ENCODE measurements around the gene KLK6. TPM values are rescaled to one million over a fixed set of nuclear protein-coding genes. Genes with fewer than 3 reads are reported as not detected.
A peak's percentile ranks its signal among the peaks of the same experiment; 100 is the strongest.

Gene KLK6
- total RNA-seq, 1 experiment from 2014 or later, result 75.0 TPM

DNA sequence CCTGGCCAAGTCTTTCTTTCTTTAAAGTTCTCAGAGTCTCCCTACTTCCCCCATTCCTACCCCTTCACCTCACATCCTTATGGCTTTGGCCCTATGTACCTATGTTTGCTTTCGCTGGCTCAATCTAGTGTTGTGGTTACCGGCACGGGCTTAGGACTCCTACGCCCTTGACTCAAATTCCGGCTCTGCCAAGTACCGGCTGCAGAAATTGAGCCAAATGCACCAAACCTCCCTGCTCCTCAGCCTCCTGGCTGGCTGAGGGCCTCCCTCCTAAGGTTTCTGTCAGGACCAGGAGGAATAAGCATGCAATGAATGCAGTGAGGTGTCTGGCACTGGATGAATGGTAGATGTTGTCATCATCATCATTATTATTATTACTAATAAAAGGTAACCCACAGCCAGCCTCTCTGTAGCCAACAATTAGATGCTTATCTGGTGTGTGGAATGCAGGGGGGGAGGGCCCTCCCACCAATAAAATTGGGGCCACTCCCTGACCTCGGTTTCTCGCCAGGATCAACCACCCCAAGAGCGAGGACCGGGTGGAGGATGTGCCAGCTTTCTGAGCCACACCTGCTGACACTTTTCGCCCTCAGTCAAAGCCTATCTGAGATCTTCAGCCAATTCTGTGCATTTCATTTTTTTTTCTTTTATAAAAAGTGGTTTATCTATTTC, 37.2 kb downstream of the KLK6 start:
- POLR2A ChIA-PET (ENCODE audit: unreplicated experiment), result interaction anchor here (0.6 kb wide), 1 partner anchor 85 kb away, joined by 3 read pairs; no protein-coding TSS in a partner anchor
- CTCF ChIA-PET, result interaction anchor here (0.6 to 1.9 kb wide), 2 partner anchors 85 kb away, joined by 3 to 18 read pairs; no protein-coding TSS in a partner anchor

DNA sequence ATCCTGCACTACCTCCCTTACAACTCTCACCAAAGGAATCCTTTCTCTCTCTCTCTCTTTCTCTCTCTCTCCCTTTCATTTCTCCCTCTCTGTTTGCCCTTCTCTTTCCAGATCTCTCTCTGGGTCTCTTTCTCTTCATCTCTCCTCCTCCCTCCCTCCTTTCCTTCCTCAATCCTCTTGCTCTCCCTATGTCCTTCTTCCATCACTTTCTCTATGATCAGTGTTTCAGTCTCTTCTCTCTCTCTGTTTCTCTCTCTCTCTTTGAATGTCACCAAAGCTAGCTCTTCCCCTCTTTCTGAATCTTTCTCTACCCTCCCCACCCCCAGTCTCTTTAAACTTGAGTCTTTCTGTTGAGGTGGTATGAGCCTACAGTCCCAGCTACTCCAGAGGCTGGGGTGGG, 38.4 kb downstream of the KLK6 start:
- no peak overlapping the region for H3K4me2 ChIP-seq (ENCODE audit: low read length)
- H3K27me3 ChIP-seq (ENCODE audit: low read length), result no peaks in the 10 kb centered on the region
- no peak overlapping the region for H3K9ac ChIP-seq (ENCODE audit: low read length)
- H3F3A ChIP-seq (ENCODE audit: low read length, unreplicated experiment), result peaks cover 17% of the 10 kb centered on the region
- no peak for DNase-seq
- TF ChIP-seq, protein P1, sequence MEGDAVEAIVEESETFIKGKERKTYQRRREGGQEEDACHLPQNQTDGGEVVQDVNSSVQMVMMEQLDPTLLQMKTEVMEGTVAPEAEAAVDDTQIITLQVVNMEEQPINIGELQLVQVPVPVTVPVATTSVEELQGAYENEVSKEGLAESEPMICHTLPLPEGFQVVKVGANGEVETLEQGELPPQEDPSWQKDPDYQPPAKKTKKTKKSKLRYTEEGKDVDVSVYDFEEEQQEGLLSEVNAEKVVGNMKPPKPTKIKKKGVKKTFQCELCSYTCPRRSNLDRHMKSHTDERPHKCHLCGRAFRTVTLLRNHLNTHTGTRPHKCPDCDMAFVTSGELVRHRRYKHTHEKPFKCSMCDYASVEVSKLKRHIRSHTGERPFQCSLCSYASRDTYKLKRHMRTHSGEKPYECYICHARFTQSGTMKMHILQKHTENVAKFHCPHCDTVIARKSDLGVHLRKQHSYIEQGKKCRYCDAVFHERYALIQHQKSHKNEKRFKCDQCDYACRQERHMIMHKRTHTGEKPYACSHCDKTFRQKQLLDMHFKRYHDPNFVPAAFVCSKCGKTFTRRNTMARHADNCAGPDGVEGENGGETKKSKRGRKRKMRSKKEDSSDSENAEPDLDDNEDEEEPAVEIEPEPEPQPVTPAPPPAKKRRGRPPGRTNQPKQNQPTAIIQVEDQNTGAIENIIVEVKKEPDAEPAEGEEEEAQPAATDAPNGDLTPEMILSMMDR (conservative IDR thresholded peaks at IDR 0.05; ENCODE audit: low read depth, low read length), result no peak
- no peak for TF ChIP-seq EZH2 (IDR thresholded peaks at IDR 0.05; ENCODE audit: low read length, unreplicated experiment)
- TF ChIP-seq EZH2phosphoT487 (IDR thresholded peaks at IDR 0.05; ENCODE audit: borderline replicate concordance, low read length), result no peak
- no TSS peak for BruUV-seq (replicated peaks)
- no peaks in the 10 kb centered on the region for H3K36me3 ChIP-seq (ENCODE audit: low read depth, low read length)
- H3K79me2 ChIP-seq (ENCODE audit: low read length), result no peaks in the 10 kb centered on the region
- H3K4me3 ChIP-seq (ENCODE audit: low read length), result no peak overlapping the region
- CTCF ChIA-PET, result interaction anchor here (0.6 to 1.2 kb wide), 3 partner anchors 81 to 165 kb away, joined by 3 to 7 read pairs (median 3); no protein-coding TSS in a partner anchor
- peak overlapping the region; percentile 88 for H3K27ac ChIP-seq (ENCODE audit: low read length)
- intact Hi-C loops (cut with micrococcal nuclease), result no loop called here
- no peak for ATAC-seq
- POLR2A ChIA-PET (ENCODE audit: unreplicated experiment), result interaction anchor here (0.6 kb wide), 1 partner anchor 42 kb away, joined by 3 read pairs; no protein-coding TSS in a partner anchor
- no peaks in the 10 kb centered on the region for H4K20me1 ChIP-seq (ENCODE audit: low read length)
- no peak overlapping the region for H2AFZ ChIP-seq (ENCODE audit: low read length)
- no peaks in the 10 kb centered on the region for H3K9me2 ChIP-seq (replicated peaks; ENCODE audit: low read length)
- peaks cover 42% of the 10 kb centered on the region for H3K4me1 ChIP-seq (ENCODE audit: insufficient read depth, low read length)
- H3K9me3 ChIP-seq (ENCODE audit: low read length), result no peaks in the 10 kb centered on the region

More for the DNA sequence above, 37.2 kb downstream of the KLK6 start:
- H3K36me3 ChIP-seq (ENCODE audit: low read depth, low read length), result no peaks in the 10 kb centered on the region
- H3K4me3 ChIP-seq (ENCODE audit: low read length), result no peak overlapping the region
- peak overlapping the region; percentile 88 for H3K27ac ChIP-seq (ENCODE audit: low read length)
- H4K20me1 ChIP-seq (ENCODE audit: low read length), result no peaks in the 10 kb centered on the region
- H2AFZ ChIP-seq (ENCODE audit: low read length), result no peak overlapping the region
- peak overlapping the region; percentile 66 for H3K4me2 ChIP-seq (ENCODE audit: low read length)
- no peaks in the 10 kb centered on the region for H3K79me2 ChIP-seq (ENCODE audit: low read length)
- DNase-seq, result peak; percentile 100
- BruUV-seq (replicated peaks), result no TSS peak
- intact Hi-C loops (cut with micrococcal nuclease), result loop anchor here (2.0 kb wide), 1 partner anchor 47 kb away; no protein-coding TSS in a partner anchor
- peak; percentile 85 for ATAC-seq
- peaks cover 17% of the 10 kb centered on the region for H3F3A ChIP-seq (ENCODE audit: low read length, unreplicated experiment)
- peak overlapping the region; percentile 48 for H3K9ac ChIP-seq (ENCODE audit: low read length)
- peak; percentile 94 for TF ChIP-seq EZH2phosphoT487 (IDR thresholded peaks at IDR 0.05; ENCODE audit: borderline replicate concordance, low read length)
- TF ChIP-seq EZH2 (IDR thresholded peaks at IDR 0.05; ENCODE audit: low read length, unreplicated experiment), result no peak
- TF ChIP-seq, protein P1 (conservative IDR thresholded peaks at IDR 0.05; ENCODE audit: low read depth, low read length), result no peak
- H3K27me3 ChIP-seq (ENCODE audit: low read length), result no peaks in the 10 kb centered on the region
- no peaks in the 10 kb centered on the region for H3K9me3 ChIP-seq (ENCODE audit: low read length)
- H3K4me1 ChIP-seq (ENCODE audit: insufficient read depth, low read length), result peaks cover 38% of the 10 kb centered on the region
- H3K9me2 ChIP-seq (replicated peaks; ENCODE audit: low read length), result no peaks in the 10 kb centered on the region

- Histone ChIP-seq H3K36me3 (ENCODE audit: low read depth, low read length) (no peaks in the 10 kb centered on the region), H3K9me3 (ENCODE audit: low read length) (no peaks in the 10 kb centered on the region), H3K27me3 (ENCODE audit: low read length) (no peaks in the 10 kb centered on the region), H2AFZ (ENCODE audit: low read length) (no peak overlapping the region), H3K4me3 (ENCODE audit: low read length) (no peak overlapping the region), H3K4me1 (ENCODE audit: insufficient read depth, low read length) (peaks cover 47% of the 10 kb centered on the region), H3K9me2 (replicated peaks; ENCODE audit: low read length) (no peaks in the 10 kb centered on the region), H3K79me2 (ENCODE audit: low read length) (no peaks in the 10 kb centered on the region), H3F3A (ENCODE audit: low read length, unreplicated experiment) (peaks cover 17% of the 10 kb centered on the region), H3K27ac (ENCODE audit: low read length) (no peak overlapping the region), H4K20me1 (ENCODE audit: low read length) (no peaks in the 10 kb centered on the region), H3K9ac (ENCODE audit: low read length) (no peak overlapping the region), H3K4me2 (ENCODE audit: low read length) (no peak overlapping the region)
- TF ChIP-seq EZH2phosphoT487 (IDR thresholded peaks at IDR 0.05; ENCODE audit: borderline replicate concordance, low read length), result no peak
- TF ChIP-seq, protein P1 (conservative IDR thresholded peaks at IDR 0.05; ENCODE audit: low read depth, low read length), result no peak
- TF ChIP-seq EZH2 (IDR thresholded peaks at IDR 0.05; ENCODE audit: low read length, unreplicated experiment), result no peak
- CTCF ChIA-PET, result no interaction called here
- DNase-seq (peak; percentile 46), ATAC-seq (no peak)
- POLR2A ChIA-PET (ENCODE audit: unreplicated experiment), result no interaction called here
- intact Hi-C loops (cut with micrococcal nuclease), result loop anchor here (1.0 kb wide), 1 partner anchor 168 kb away; no protein-coding TSS in a partner anchor
- no TSS peak for BruUV-seq (replicated peaks)
Observed at GRCh38 chr19:50928831-50929230, 40.6 kb downstream of the KLK6 start.

Data from PC-3 (cell line).